ENCODE data around the gene APBA2.

GRCh38 chr15:29078541-29078940, 192.8 kb downstream of the APBA2 start:
- no peak for TF ChIP-seq EZH2 (IDR thresholded peaks at IDR 0.05; ENCODE audit: borderline replicate concordance, low read depth, low read length, poor library complexity, severe bottlenecking)
- no peak for TF ChIP-seq CTCF (conservative IDR thresholded peaks at IDR 0.05; ENCODE audit: low read depth, low read length)
